GM19240 (cell line): ENCODE measurements around the gene GTSE1.
A peak's percentile ranks its signal among the peaks of the same experiment; 100 is the strongest.

Source experiments
- DNase-seq: peaks from one replicate; pipeline ENCODE4 v3.0.0; 2011; ENCODE audit warnings: low spot score; ENCODE audit not compliant: insufficient read length

The GTSE1 gene

DNA sequence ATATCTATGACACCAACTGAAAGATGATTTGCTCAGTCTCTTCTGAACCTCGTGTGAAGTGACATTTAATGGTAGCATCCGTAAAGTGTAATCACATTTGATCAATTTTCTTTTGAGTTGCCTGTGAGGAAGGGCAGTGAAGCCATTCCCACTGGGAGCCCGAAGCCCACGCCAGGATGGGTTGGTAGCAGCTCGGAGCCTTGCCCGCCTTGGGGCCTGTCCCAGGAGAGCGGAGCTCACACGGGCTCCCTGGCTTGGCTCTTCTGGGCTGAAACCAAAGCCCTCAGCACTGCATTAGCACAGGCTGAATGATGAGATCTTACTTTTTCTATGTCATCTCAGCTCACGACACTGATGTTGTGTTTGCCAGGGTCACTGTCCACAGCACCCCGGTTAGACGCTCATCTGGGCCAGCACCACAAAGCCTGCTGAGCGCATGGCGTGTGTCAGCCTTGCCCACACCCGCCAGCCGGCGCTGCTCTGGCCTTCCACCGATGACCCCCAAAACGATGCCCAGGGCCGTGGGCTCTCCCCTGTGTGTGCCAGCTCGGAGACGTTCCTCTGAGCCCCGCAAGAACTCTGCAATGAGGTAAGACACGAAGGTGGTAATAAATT, 29.5 kb downstream of the GTSE1 start:
- no peak for DNase-seq

- no peak for DNase-seq
These were observed 31.2 kb downstream of the GTSE1 start for GRCh38 chr22:46327691-46328465.

DNA sequence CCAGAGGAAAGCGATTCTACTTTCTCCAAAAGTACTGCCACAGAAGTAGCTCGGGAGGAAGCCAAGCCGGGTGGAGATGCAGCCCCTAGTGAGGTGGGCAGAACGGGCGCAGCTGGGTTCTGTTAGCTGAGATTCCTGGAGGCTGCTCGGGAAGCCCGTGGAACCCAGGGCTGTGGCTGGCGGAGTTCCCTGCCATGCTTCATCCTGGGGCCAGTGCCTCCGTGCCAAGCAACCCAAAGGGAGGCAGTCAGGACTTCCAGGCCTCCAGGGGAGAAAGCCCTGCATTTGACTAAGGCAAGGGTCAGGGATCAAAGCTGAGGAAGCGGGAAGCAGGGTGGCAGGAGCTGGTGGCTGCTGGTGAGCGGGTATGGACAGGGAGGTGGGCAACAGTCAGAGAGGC, 32.1 kb downstream of the GTSE1 start:
- DNase-seq, result no peak

DNA sequence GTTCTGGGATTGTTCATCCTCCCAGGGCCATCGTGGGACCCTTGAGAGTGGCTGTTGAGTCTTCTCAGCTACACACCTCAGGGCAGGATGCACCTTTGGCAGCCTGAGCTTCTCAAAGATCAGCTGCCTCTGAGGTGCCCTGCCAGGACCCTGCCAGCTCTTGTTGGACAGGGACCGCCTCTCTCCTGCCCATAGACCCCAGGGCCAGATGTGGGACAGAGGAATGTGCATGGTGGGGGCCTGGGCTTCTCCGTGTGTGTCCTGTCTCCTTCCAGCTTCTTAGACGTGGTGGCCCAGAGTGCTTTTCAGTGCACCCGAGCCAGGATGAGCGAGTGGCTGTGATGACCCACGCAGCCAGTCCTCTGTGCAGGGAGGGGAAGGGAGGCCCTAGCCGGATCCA, 32.9 kb downstream of the GTSE1 start:
- DNase-seq, result no peak

DNA sequence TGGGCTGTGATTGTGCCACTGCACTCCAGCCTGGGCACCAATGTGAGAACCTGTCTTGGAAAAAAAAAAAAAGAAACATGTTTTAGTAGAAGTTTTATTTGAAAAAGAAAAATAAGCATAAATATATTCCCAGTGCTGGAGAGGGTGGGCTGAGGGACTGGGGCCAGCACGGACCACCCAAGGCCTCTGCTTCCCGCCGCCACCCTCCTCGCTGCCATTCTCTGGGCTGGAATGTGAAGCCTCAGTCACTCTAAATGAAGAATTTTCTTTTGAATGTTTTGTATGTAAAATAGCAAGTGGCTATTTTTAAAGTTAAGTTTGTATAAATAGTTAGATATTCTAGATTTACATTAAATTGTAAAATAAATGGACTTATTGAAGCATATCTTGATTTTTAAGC, 33.8 kb downstream of the GTSE1 start:
- DNase-seq, result no peak

DNA sequence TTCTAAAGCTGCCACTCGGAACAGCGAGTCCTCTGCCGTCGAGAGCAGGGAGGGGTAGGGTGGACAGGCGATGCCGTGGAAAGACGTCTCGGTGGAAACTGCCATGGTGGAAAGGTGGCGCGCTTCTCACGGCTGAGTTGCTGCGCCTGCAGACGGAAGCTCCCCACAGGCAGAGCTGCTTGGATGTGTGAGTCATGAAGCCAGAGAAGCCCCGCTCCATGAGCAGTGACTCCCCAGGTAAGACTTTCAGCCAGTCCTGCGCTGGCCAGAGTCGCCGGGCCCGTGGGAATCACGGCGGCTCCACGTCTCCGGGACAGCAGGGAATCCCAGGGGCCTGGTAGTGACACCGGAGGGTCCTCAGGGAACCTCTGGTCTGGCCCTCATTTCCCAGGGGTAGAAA, 34.8 kb downstream of the GTSE1 start:
- DNase-seq, result no peak

- peak; percentile 98 for DNase-seq
These were observed 38.8 kb downstream of the GTSE1 start, which contains the start of gene TRMU for GRCh38 chr22:46335201-46336118. TSS of gene TRMU (plus strand) at chr22:46335714. CDS start at chr22:46335765, 51 bp downstream.

DNA sequence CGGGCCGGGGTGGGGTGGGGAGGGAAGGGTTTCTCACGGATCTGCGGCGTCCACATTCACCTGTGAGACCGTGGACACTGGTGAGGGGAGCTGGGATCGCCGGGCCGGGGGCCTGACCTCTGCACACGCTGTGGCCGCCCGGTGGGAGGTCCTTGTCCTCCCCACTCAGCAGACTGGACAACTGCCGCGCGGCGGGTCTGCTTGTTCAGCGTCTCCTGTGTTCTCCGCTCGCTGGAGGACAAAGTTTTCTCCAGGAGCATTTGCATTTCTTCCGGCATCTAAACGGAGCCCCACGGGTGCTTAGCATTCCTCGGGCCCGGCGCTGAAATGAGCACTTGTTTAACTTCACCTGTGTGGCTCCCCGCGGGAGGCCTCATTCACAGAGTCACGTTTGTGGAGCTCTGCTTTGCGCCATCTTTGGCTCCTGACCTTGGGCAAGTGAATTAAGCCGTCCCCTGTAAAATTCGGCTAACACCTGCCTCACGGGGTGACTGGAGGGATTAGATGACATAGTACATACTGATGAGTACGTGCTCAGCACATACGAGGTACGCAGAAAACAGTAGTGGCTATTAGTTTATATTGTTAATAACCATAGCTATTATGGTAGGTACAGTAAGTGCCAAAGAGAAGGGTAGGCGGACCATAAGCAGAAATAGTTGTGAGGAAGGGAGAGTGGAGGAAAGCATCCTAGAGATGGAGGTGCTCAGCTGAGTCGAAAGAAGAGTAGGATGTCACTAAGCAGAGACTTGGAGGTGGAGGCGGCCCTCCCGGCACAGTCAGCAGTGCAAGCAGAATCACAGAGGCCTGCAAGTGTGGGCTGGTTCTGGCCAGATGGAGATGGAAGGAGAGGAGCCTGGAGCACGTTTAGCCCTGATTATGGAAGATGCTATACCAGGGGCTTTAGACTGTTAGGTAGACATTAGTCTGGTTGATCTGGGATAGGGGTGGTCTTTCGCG, 39.7 kb downstream of the GTSE1 start:
- DNase-seq, result no peak

DNA sequence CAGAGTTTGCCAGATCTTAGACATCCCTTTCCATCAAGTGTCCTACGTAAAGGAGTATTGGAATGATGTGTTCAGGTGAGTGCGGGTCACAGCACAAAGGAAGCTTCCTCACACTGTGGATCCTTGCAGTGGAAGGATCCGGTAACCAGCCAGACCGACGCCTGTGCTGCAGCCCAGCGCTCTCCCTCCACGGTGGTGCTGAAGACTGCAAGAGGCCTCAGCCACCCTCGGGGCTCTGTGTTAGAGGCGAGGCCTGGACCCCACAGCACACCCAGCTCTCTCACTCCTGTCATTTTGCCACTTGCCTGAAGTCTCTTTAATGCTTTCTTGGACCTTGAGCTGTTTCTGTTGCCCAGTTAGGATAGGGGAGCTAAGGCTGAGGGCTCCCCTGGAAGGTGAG, 41.2 kb downstream of the GTSE1 start:
- no peak for DNase-seq

- DNase-seq, result no peak
These were observed 42.0 kb downstream of the GTSE1 start for GRCh38 chr22:46338636-46339035.

DNA sequence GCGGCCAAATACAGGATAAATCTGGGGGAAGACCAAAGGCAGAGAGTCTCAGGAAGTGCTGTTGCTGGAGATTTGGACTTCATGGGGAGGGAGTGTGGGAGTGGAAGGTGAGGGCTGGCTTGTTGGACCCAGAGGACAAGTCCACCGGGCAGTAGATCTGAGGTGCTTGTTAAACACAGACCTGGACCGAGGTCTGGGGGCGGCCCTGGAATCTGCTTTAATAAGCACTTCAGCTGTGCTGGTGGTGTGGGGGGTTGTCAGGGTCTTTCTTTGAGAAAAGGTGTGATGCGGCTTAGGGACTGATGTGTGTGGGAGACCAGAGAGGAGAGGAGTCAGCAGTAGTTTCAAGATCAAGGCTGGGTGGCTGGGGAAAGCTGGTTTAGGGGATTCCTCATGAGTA, 43.3 kb downstream of the GTSE1 start:
- DNase-seq, result no peak

DNA sequence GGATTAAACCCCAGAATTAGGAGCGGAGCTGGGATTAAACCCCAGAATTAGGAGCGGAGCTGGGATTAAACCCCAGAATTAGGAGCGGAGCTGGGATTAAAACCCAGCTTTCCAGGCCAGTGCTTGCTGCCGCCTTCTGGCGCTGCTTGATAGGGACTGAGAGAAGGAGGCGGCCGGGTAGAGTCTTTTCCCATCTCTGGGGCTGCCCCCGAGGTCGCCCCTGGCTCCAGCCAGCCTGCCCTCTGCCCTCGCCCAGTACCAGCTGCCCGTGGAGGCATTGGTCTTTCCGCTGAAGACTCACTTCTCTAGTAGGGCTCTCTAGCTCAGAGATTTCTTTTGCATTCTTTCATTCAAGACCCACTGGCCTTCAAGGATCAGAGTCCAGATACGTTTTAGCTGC, 44.0 kb downstream of the GTSE1 start:
- DNase-seq, result no peak

- no peak for DNase-seq
These were observed 50.2 kb downstream of the GTSE1 start for GRCh38 chr22:46346680-46347405.

GRCh38 chr22:46347646-46348045, 51.0 kb downstream of the GTSE1 start:
- no peak for DNase-seq

- no peak for DNase-seq
These were observed 51.5 kb downstream of the GTSE1 start for GRCh38 chr22:46348099-46348695.

DNA sequence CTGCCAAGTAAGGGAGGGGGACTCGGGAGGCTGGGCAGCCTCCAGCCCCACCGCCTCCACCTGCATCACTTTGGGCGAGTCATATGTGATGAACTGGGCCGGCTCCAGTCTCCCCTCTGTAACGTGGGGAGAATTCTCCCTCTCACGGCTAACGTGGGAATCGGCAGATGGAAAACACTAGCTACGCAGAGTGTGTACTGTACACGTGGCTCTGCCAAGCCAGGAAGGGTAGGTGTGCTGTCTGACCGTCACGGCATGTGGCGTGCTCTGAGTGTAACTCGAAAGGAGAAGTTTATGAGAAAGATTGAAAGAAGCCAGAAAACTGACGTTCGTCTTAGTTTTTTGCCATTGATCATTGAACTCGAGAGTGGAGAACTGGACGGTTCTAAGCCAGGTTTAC, 52.6 kb downstream of the GTSE1 start:
- no peak for DNase-seq

DNA sequence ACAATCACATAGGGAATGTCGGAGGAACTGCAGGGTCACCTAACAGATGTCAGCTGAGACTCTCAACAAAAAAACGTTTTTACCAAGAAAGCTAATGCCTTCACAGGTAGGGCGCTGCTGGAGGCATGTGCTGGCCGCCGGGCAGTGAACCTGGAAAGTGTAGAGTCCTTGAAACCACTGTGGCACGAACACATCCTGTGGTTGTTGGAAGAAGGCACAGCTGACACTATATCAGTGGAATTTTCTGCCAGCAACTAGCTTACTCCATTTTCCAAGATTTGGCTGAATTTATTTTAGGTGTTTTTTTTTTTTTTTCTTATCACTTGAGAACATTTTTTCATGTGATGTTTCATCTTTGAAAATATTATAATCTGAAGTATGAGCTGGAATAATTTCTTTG, 53.0 kb downstream of the GTSE1 start:
- DNase-seq, result no peak

DNA sequence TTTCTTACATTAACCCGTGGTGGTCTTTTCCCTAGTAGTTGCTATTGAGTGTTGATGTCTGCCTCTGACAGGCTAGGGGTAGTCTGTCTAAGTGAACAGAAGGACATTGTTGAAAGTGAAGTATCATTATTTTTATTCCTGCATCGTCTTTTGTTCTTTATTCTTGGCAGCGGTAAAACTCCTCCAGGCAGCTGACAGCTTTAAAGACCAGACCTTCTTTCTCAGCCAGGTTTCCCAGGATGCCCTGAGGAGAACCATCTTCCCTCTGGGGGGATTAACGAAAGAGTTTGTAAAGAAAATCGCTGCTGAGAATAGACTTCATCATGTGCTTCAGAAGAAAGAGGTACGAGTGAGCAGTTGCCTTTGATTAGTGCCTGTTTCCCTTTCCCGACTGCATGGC, 53.5 kb downstream of the GTSE1 start:
- DNase-seq, result no peak

DNA sequence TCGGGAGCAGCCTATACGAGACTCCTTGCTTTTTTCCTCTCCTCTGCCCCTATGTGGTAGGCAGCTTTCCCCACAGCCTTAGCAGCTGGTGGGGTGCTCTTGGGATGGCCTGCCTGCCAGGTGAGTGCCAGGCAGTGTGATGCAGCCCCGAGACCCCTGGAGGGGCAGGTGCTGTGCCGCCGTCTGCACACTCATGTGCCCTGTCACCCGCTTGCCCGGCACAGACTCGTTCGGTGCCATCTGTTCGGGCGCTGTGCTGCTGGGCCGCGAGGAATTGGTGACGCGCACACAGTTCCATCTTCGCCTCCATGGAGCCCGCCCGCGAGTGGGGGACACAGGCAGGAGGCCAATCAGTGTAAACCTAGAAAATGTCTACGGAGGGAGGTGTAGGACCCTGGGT, 54.0 kb downstream of the GTSE1 start:
- no peak for DNase-seq
